B cell (primary cell): ENCODE results near the gene ST6GAL2. TPM values are rescaled to one million over a fixed set of nuclear protein-coding genes. Genes with fewer than 3 reads are reported as not detected.

Source experiments
- ATAC-seq: fragments of 200-7000 bp; cut with Tn5 transposase; one replicate; pipeline ENCODE4 v1.10.0; 2021; ENCODE audit warnings: low read depth, mild to moderate bottlenecking, moderate number of reproducible peaks, moderate library complexity
- CTCF ChIA-PET: fragments of 350-600 bp; sonication (Branson Sonifier 250); formaldehyde crosslinking; loops from one replicate; lab custom pipeline; 2021; ENCODE audit warnings: antibody characterized with exemption, inconsistent platforms; lab: Charles Lee
- POLR2A ChIA-PET: fragments of 350-600 bp; sonication (Branson Sonifier 250); formaldehyde crosslinking; loops from one replicate; lab custom pipeline; 2021; ENCODE audit warnings: antibody characterized with exemption; lab: Charles Lee
- DNase-seq: peaks from one replicate; pipeline ENCODE4 v3.0.0; 2013
- H2AFZ ChIP-seq: 2 replicates; pipeline ENCODE4 v1.6.1; 2012; ENCODE audit warnings: mild to moderate bottlenecking, low read depth, low read length; ENCODE audit not compliant: insufficient read depth, poor library complexity, severe bottlenecking
- H3K27ac ChIP-seq, 2 donors: 1 replicate in 1 of 2; 2 replicates in 1 of 2; pipeline ENCODE4 v1.5.1; 2012 to 2013; ENCODE audit warnings: low read length in 2 of 2, mild to moderate bottlenecking in 2 of 2, moderate library complexity in 1 of 2
- H3K27me3 ChIP-seq, 4 experiments: fragments of 200-600 bp in 1 of 4; sonication (generic) in 1 of 4; replicated peaks in 1 of 4; 1 replicate in 2 of 4; 2 replicates in 2 of 4; pipeline versions ENCODE4 v1.6.1 to v1.7.0; 2013 to 2016; ENCODE audit warnings: low read length in 3 of 4, mild to moderate bottlenecking in 2 of 4, mixed read lengths in 1 of 4, moderate library complexity in 1 of 4; ENCODE audit not compliant: insufficient read depth in 4 of 4, control insufficient read depth in 3 of 4; ENCODE audit errors: control extremely low read depth in 1 of 4
- H3K36me3 ChIP-seq, 2 experiments: replicated peaks in 1 of 2; 1 replicate in 1 of 2; 2 replicates in 1 of 2; pipeline versions ENCODE4 v1.6.1 to v1.7.1; 2013; ENCODE audit warnings: low read length in 1 of 2; ENCODE audit not compliant: insufficient read depth in 2 of 2, control insufficient read depth in 1 of 2; ENCODE audit errors: control extremely low read depth in 1 of 2, extremely low read depth in 1 of 2
- H3K4me1 ChIP-seq, 2 donors: fragments of 200-600 bp in 1 of 2; sonication (generic) in 1 of 2; 1 replicate in 1 of 2; 2 replicates in 1 of 2; pipeline versions ENCODE4 v1.5.1 to v1.6.1; 2013 to 2017; ENCODE audit warnings: low read length in 2 of 2; ENCODE audit not compliant: control insufficient read depth in 2 of 2, insufficient read depth in 2 of 2
- H3K4me2 ChIP-seq: replicated peaks from 2 replicates; pipeline ENCODE3; 2012; ENCODE audit warnings: mild to moderate bottlenecking, low read depth, low read length; ENCODE audit not compliant: poor library complexity, severe bottlenecking
- H3K4me3 ChIP-seq, 5 experiments: fragments of 200-600 bp in 1 of 5; sonication (generic) in 1 of 5; 1 replicate in 3 of 5; 2 replicates in 2 of 5; pipeline versions ENCODE4 v1.5.1 to v1.7.0; 2011 to 2016; ENCODE audit warnings: low read length in 4 of 5, mild to moderate bottlenecking in 4 of 5, low read depth in 2 of 5, control low read depth in 1 of 5, moderate library complexity in 1 of 5; ENCODE audit not compliant: insufficient read depth in 1 of 5; ENCODE audit errors: control extremely low read depth in 1 of 5, extremely low read depth in 1 of 5
- H3K79me2 ChIP-seq: fragments of 200-600 bp; sonication (generic); one replicate; pipeline ENCODE4 v1.6.0; 2016; ENCODE audit warnings: low read length; ENCODE audit not compliant: control insufficient read depth, insufficient read depth
- H3K9ac ChIP-seq: fragments of 200-600 bp; sonication (generic); 2 replicates; pipeline ENCODE4 v1.6.1; 2017; ENCODE audit warnings: mild to moderate bottlenecking, low read length, moderate library complexity
- H3K9me3 ChIP-seq, 3 donors: one replicate each; pipeline versions ENCODE4 v1.6.1 to v1.7.1; 2013; ENCODE audit warnings: low read length in 2 of 3; ENCODE audit not compliant: control insufficient read depth in 2 of 3, insufficient read depth in 1 of 3; ENCODE audit errors: control extremely low read depth in 1 of 3
- H4K20me1 ChIP-seq: 2 replicates; pipeline ENCODE4 v1.6.0; 2012; ENCODE audit warnings: mild to moderate bottlenecking, low read length; ENCODE audit not compliant: insufficient read depth, control insufficient read depth, poor library complexity, severe bottlenecking
- H3K27ac Mint-ChIP-seq: one replicate; pipeline ENCODE4 v1.8.0; 2021; ENCODE audit warnings: mixed read lengths
- H3K27me3 Mint-ChIP-seq: one replicate; pipeline ENCODE4 v1.8.0; 2021; ENCODE audit warnings: mixed read lengths
- H3K4me1 Mint-ChIP-seq: one replicate; pipeline ENCODE4 v1.8.0; 2021; ENCODE audit warnings: mixed read lengths
- H3K4me3 Mint-ChIP-seq: one replicate; pipeline ENCODE4 v1.8.0; 2021; ENCODE audit warnings: mixed read lengths
- H3K9me3 Mint-ChIP-seq: one replicate; pipeline ENCODE4 v1.8.0; 2022; ENCODE audit warnings: mixed read lengths; ENCODE audit not compliant: insufficient read depth
- CTCF ChIP-seq: fragments of 200-600 bp; IDR thresholded peaks from one replicate; pipeline ENCODE4 v1.8.0; 2022; ENCODE audit warnings: antibody characterized with exemption, mild to moderate bottlenecking
- EZH2 ChIP-seq: IDR thresholded peaks from 2 replicates; pipeline ENCODE4 v1.6.1; 2012; ENCODE audit warnings: borderline replicate concordance, low read depth, mild to moderate bottlenecking, moderate library complexity, low read length; ENCODE audit not compliant: insufficient read depth, poor library complexity, severe bottlenecking
- WGBS: methylation state at CpG from one replicate; pipeline ENCODE4 v1.1.5; 2013; ENCODE audit warnings: missing lambda C conversion rate; ENCODE audit not compliant: insufficient coverage; 5-methylcytosine and 5-hydroxymethylcytosine counted together
- intact Hi-C: fragments of 100-400 bp; cut with micrococcal nuclease; formaldehyde crosslinking; loops from one replicate; pipeline ENCODE4 v1.10.0; 2022
- polyA plus RNA-seq: library from polyadenylated mRNA; depleted of rRNA; stranded (reverse); fragments of >200 nt; gene quantifications from 2 replicates; pipeline ENCODE4 v1.2.3, GENCODE V29; 2012
- total RNA-seq, 2 donors: library from RNA; stranded (reverse); fragments of 120-200 nt in 1 of 2; gene quantifications; 1 replicate in 1 of 2; 2 replicates in 1 of 2; pipeline versions ENCODE4 v1.2.3 to v1.2.4, GENCODE V29; 2013 to 2022

ST6GAL2 gene
- total and polyA plus RNA-seq, 2 donors (not counting 1 experiment from before 2014, with no cell fraction given): not detected

GRCh38 chr2:106816974-106817373 is 69.0 kb downstream of the ST6GAL2 start:
- H3K9ac ChIP-seq: no peak overlapping the region
- H3K27ac ChIP-seq: no peak overlapping the region
- Mint-ChIP-seq H3K27me3 (no peaks in the 10 kb centered on the region), H3K27ac (no peak overlapping the region), H3K4me3 (no peak overlapping the region), H3K9me3 (no peaks in the 10 kb centered on the region), H3K4me1 (no peaks in the 10 kb centered on the region)
- intact Hi-C loops: no loop called here
- CTCF ChIA-PET: no interaction called here
- ATAC-seq: no peak
- 74% methylated on average over 3 of the region's 4 CpGs for WGBS
- no peaks in the 10 kb centered on the region for H4K20me1 ChIP-seq
- no peak overlapping the region for H2AFZ ChIP-seq
- DNase-seq: no peak
- no peak overlapping the region for H3K4me2 ChIP-seq
- no peaks in the 10 kb centered on the region for H3K27me3 ChIP-seq
- H3K36me3 ChIP-seq: no peaks in the 10 kb centered on the region
- TF ChIP-seq CTCF (no peak), EZH2 (no peak)
- no peaks in the 10 kb centered on the region for H3K4me1 ChIP-seq
- POLR2A ChIA-PET: no interaction called here
- peaks cover 0 to 11% (median 0%) of the 10 kb centered on the region in 3 donors for H3K9me3 ChIP-seq
- H3K4me3 ChIP-seq: no peak overlapping the region
- H3K79me2 ChIP-seq: no peaks in the 10 kb centered on the region

- Mint-ChIP-seq H3K27me3 (no peaks in the 10 kb centered on the region), H3K9me3 (no peaks in the 10 kb centered on the region), H3K4me1 (no peaks in the 10 kb centered on the region), H3K4me3 (no peak overlapping the region), H3K27ac (no peak overlapping the region)
- WGBS: 87% methylated on average over 5 of the region's 5 CpGs
- Histone ChIP-seq H2AFZ (no peak overlapping the region), H3K9ac (no peak overlapping the region), H3K79me2 (no peaks in the 10 kb centered on the region), H3K4me1 (no peaks in the 10 kb centered on the region), H3K36me3 (no peaks in the 10 kb centered on the region), H3K27ac (no peak overlapping the region), H3K4me2 (no peak overlapping the region), H3K9me3 (peaks cover 0 to 8% (median 0%) of the 10 kb centered on the region in 3 donors), H3K4me3 (no peak overlapping the region), H4K20me1 (no peaks in the 10 kb centered on the region), H3K27me3 (no peaks in the 10 kb centered on the region)
- ChIA-PET POLR2A (no interaction called here), CTCF (no interaction called here)
- DNase-seq (no peak), ATAC-seq (no peak)
- TF ChIP-seq CTCF: no peak
- TF ChIP-seq EZH2: no peak
- intact Hi-C loops: no loop called here
Measured at GRCh38 chr2:106812841-106813240, 73.1 kb downstream of the ST6GAL2 start.
